Thoracic aorta (tissue), 2 donors: ENCODE data around the gene EPN3. TPM values are rescaled to one million over a fixed set of nuclear protein-coding genes. Genes with fewer than 3 reads are reported as not detected.

ENCODE experiments used
- ATAC-seq: fragments of 150-250 bp; one replicate; pipeline ENCODE4 v1.8.0; 2017; ENCODE audit warnings: low read depth; ENCODE audit not compliant: insufficient number of reproducible peaks, low FRiP score
- DNase-seq: peaks from one replicate; pipeline ENCODE4 v3.0.0-alpha.2; 2020; ENCODE audit warnings: low spot score
- H3K27ac ChIP-seq, 2 donors: fragments of 200-600 bp; sonication (generic); 1 replicate in 1 of 2; 2 replicates in 1 of 2; pipeline ENCODE4 v1.5.1; 2016; ENCODE audit warnings: mild to moderate bottlenecking in 2 of 2, moderate library complexity in 2 of 2
- H3K27me3 ChIP-seq: fragments of 200-600 bp; sonication (generic); replicated peaks from 2 replicates; pipeline ENCODE4 v1.6.0; 2016; ENCODE audit warnings: mild to moderate bottlenecking; ENCODE audit not compliant: insufficient read depth
- H3K36me3 ChIP-seq: fragments of 200-600 bp; sonication (generic); one replicate; pipeline ENCODE4 v1.5.1; 2016
- H3K4me1 ChIP-seq, 2 donors: fragments of 200-600 bp; sonication (generic); 1 replicate in 1 of 2; 2 replicates in 1 of 2; pipeline versions ENCODE4 v1.5.1 to v1.6.0; 2016; ENCODE audit warnings: low read depth in 2 of 2, mild to moderate bottlenecking in 1 of 2; ENCODE audit not compliant: control insufficient read depth in 1 of 2
- H3K4me3 ChIP-seq: fragments of 200-600 bp; sonication (generic); 2 replicates; pipeline ENCODE4 v1.5.1; 2016; ENCODE audit warnings: mild to moderate bottlenecking
- H3K9me3 ChIP-seq: fragments of 200-600 bp; sonication (generic); 2 replicates; pipeline ENCODE4 v1.5.1; 2016
- total RNA-seq, 2 donors: library from RNA; depleted of rRNA; stranded (reverse); fragments of >200 nt; gene quantifications; one replicate each; pipeline versions ENCODE4 v1.1.0 to v1.2.3, GENCODE V29; 2016
- TF ChIP-seq, protein P1 (sequence below): fragments of 200-600 bp; sonication (generic); IDR thresholded peaks from one replicate; pipeline ENCODE4 v1.5.1; 2019; ENCODE audit warnings: antibody characterized with exemption

Gene EPN3
- total RNA-seq, 2 donors from 2014 or later: 1.4 TPM; not detected in 1

DNA sequence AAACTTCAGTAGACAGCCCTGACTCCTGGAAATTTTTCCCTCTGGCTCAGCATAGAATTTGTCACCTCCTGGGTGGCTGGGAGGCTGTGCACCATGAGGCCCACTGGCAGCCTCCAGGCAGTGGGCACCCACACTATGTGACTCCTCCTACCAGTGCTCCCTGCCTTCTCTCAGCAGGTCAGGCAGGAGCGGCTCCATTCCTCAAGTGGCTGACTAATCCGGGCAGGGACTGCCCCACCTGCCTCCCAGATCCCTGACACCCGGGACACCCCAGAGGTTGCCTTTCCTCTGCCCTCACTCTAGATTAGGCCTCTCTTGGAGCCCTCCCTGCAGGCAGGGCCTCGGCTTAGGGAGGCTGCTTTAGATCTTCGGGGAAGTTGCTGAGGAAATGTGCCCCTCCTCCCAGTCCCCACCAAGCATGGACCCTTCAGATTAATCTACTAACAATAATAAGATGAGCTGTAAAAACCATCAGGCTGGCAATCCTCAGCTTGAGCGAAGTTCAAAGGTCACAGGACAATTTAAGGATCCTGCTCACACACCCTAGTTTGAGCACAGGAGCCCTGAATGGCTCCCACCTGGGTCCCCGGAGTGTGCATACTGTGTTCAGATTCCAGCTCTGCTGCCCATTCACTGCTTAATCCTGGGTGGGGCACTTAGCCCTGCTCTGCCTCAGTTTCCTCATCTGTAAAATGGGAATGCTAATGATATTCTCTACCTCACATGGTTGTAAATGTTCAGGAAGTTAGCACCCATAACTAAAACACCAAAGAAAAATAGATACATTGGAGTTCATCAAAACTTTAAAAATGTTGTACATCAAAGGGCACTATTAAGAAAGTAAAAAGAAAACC lies 34.3 kb upstream of the EPN3 start:
- Histone ChIP-seq H3K36me3 (no peaks in the 10 kb centered on the region), H3K4me1 (no peaks in the 10 kb centered on the region), H3K9me3 (no peaks in the 10 kb centered on the region), H3K27ac (no peak overlapping the region), H3K4me3 (no peak overlapping the region), H3K27me3 (no peaks in the 10 kb centered on the region)
- TF ChIP-seq, protein P1, sequence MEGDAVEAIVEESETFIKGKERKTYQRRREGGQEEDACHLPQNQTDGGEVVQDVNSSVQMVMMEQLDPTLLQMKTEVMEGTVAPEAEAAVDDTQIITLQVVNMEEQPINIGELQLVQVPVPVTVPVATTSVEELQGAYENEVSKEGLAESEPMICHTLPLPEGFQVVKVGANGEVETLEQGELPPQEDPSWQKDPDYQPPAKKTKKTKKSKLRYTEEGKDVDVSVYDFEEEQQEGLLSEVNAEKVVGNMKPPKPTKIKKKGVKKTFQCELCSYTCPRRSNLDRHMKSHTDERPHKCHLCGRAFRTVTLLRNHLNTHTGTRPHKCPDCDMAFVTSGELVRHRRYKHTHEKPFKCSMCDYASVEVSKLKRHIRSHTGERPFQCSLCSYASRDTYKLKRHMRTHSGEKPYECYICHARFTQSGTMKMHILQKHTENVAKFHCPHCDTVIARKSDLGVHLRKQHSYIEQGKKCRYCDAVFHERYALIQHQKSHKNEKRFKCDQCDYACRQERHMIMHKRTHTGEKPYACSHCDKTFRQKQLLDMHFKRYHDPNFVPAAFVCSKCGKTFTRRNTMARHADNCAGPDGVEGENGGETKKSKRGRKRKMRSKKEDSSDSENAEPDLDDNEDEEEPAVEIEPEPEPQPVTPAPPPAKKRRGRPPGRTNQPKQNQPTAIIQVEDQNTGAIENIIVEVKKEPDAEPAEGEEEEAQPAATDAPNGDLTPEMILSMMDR: no peak
- ATAC-seq (no peak), DNase-seq (no peak)

DNA sequence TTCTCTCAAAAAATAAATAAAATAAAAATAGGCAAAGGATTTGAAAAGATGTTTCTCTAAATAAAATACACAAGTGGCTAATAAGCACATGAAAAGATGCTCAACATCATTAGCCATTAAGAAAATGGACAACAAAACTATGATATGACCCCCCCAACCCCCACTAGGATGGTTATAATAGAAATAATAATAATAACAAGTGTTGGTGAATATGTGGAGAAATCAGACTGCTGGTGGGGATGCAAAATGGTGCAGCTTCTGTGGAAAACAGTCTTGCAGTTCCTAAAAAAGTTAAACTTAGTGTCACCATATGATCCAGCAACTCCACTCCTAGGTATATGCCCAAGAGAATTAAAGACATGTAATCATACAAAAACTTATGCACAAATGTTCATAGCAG lies 33.3 kb upstream of the EPN3 start:
- H3K9me3 ChIP-seq: no peaks in the 10 kb centered on the region
- ATAC-seq (no peak), DNase-seq (no peak)
- TF ChIP-seq, protein P1: no peak
- no peaks in the 10 kb centered on the region for H3K27me3 ChIP-seq
- no peak overlapping the region for H3K4me3 ChIP-seq
- H3K4me1 ChIP-seq: no peaks in the 10 kb centered on the region
- no peak overlapping the region for H3K27ac ChIP-seq
- H3K36me3 ChIP-seq: no peaks in the 10 kb centered on the region

DNA sequence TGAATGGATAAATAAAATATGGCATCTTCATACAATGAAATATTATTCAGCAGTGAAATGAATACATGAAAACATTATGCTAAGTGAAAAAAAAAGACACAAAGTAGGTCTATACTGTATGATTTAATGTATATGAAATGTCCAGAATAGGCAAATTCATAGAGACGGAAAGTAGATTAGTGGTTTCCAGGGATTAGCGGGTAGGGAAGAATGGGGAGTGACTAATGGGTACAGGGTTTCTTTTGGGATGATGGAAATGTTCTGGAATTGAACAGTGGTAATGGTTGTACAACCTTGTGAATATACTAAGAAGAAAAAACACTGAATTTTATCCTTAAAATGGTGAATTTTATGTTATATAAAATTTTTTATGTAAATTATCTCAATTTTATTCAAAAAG lies 32.8 kb upstream of the EPN3 start:
- Histone ChIP-seq H3K36me3 (no peaks in the 10 kb centered on the region), H3K27ac (no peak overlapping the region), H3K9me3 (no peaks in the 10 kb centered on the region), H3K4me3 (no peak overlapping the region), H3K27me3 (no peaks in the 10 kb centered on the region), H3K4me1 (no peaks in the 10 kb centered on the region)
- DNase-seq (no peak), ATAC-seq (no peak)
- TF ChIP-seq, protein P1: no peak

- Histone ChIP-seq H3K27me3 (no peaks in the 10 kb centered on the region), H3K36me3 (no peaks in the 10 kb centered on the region), H3K4me3 (no peak overlapping the region), H3K9me3 (no peaks in the 10 kb centered on the region), H3K4me1 (no peaks in the 10 kb centered on the region), H3K27ac (no peak overlapping the region)
- no peak for ATAC-seq
- TF ChIP-seq, protein P1: no peak
- no peak for DNase-seq
Measured at GRCh38 chr17:50501054-50501453, 31.5 kb upstream of the EPN3 start.

DNA sequence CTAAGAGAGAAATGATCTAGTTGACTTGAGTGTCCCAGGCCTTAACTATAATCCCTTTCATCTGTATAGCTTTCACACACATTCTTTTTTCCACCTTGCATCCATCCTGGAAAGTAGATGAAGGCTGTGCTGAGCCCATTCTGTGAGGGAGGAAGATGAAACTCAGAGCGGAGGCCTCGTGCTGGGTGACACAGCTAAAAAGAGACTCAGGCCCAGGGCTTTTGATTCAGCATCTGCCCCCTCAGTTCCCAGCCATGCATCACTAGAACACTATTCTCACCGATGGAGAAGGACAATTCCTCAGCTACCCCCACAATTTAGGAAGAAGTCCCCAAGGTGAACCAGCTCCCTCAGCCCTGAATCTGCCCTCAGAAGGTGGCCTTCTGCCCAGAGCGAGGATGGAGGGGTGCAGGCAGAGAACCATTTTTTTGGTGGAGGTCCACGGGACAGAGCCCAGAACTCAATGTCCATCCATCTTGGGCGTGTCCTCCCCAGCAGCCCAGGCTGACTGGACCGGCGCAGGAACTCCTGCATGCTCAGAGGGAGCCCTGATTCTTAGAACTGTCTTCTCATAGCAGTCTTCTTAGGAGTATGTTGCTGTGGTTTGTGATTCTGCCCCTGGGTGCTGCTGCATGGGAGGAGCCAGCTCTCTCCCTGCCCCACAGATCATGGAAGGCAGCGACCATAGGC lies 30.1 kb upstream of the EPN3 start:
- Histone ChIP-seq H3K9me3 (no peaks in the 10 kb centered on the region), H3K4me1 (peaks cover 0 to under 1% of the 10 kb centered on the region in 2 donors), H3K27ac (no peak overlapping the region), H3K27me3 (no peaks in the 10 kb centered on the region), H3K4me3 (no peak overlapping the region), H3K36me3 (no peaks in the 10 kb centered on the region)
- DNase-seq: no peak
- no peak for ATAC-seq
- TF ChIP-seq, protein P1: no peak
